WTC11 (cell line): ENCODE results near the gene PHAX. TPM values are rescaled to one million over a fixed set of nuclear protein-coding genes. Genes with fewer than 3 reads are reported as not detected.

Experiments used
- ATAC-seq: fragments of 200-7000 bp; cut with Tn5 transposase; 2 replicates; pipeline ENCODE4 v1.10.0; 2021; ENCODE audit warnings: mild to moderate bottlenecking, moderate library complexity
- Bru-seq: library from RNA; stranded (reverse); fragments of 400-500 nt; gene quantifications from one replicate; lab custom pipeline; 2021; lab: Mats Ljungman, UMichigan
- CTCF ChIA-PET: fragments of 300-600 bp; sonication (Branson Sonifier 250); formaldehyde crosslinking; loops from one replicate; lab custom pipeline; 2021; ENCODE audit warnings: antibody characterized with exemption; lab: Charles Lee
- POLR2A ChIA-PET: fragments of 350-600 bp; sonication (Branson Sonifier 250); formaldehyde crosslinking; loops from one replicate; lab custom pipeline; 2021; ENCODE audit warnings: antibody characterized with exemption; lab: Charles Lee
- DNase-seq: peaks from one replicate; pipeline ENCODE4 v3.0.0; 2021; ENCODE audit warnings: low spot score
- H3K27ac Mint-ChIP-seq: 2 replicates; pipeline ENCODE4 v1.8.0; 2021; ENCODE audit warnings: mixed read lengths
- H3K27me3 Mint-ChIP-seq: 2 replicates; pipeline ENCODE4 v1.8.0; 2021; ENCODE audit warnings: low read depth, mild to moderate bottlenecking, moderate library complexity, mixed read lengths
- H3K36me3 Mint-ChIP-seq: 2 replicates; pipeline ENCODE4 v1.8.0; 2021; ENCODE audit warnings: mixed read lengths
- H3K4me1 Mint-ChIP-seq: 2 replicates; pipeline ENCODE4 v1.8.0; 2022; ENCODE audit warnings: mixed read lengths
- H3K4me3 Mint-ChIP-seq: 2 replicates; pipeline ENCODE4 v1.8.0; 2021; ENCODE audit warnings: mild to moderate bottlenecking, moderate library complexity, mixed read lengths
- H3K9me3 Mint-ChIP-seq: 2 replicates; pipeline ENCODE4 v1.8.0; 2021; ENCODE audit warnings: mixed read lengths
- ATF2 ChIP-seq: sonication (generic); formaldehyde crosslinking; IDR thresholded peaks from 2 replicates; pipeline ENCODE4 v1.8.1; 2022; ENCODE audit warnings: low read depth, missing genetic modification reagents, borderline replicate concordance
- E2F5 ChIP-seq: sonication (generic); formaldehyde crosslinking; IDR thresholded peaks from 2 replicates; pipeline ENCODE4 v1.8.1; 2022; ENCODE audit warnings: mild to moderate bottlenecking, moderate library complexity, missing genetic modification reagents
- ELF4 ChIP-seq: sonication (generic); formaldehyde crosslinking; IDR thresholded peaks from 2 replicates; pipeline ENCODE4 v1.8.1; 2022; ENCODE audit warnings: low read depth, mild to moderate bottlenecking, moderate library complexity, missing genetic modification reagents
- EMX1 ChIP-seq: fragments of 250-450 bp; sonication (Bioruptor Pico); IDR thresholded peaks from 2 replicates; pipeline ENCODE4 v1.8.0; 2021; ENCODE audit warnings: mild to moderate bottlenecking
- ESRRA ChIP-seq: sonication (generic); formaldehyde crosslinking; IDR thresholded peaks from 2 replicates; pipeline ENCODE4 v1.8.1; 2022; ENCODE audit warnings: mild to moderate bottlenecking, missing genetic modification reagents, borderline replicate concordance
- FOXP4 ChIP-seq: sonication (generic); formaldehyde crosslinking; IDR thresholded peaks from 2 replicates; pipeline ENCODE4 v1.8.0; 2022; ENCODE audit warnings: mild to moderate bottlenecking, missing genetic modification reagents
- GABPB1 ChIP-seq: sonication (generic); formaldehyde crosslinking; IDR thresholded peaks from 2 replicates; pipeline ENCODE4 v1.8.1; 2023; ENCODE audit warnings: mild to moderate bottlenecking, missing genetic modification reagents
- IRF1 ChIP-seq: sonication (generic); formaldehyde crosslinking; IDR thresholded peaks from 2 replicates; pipeline ENCODE4 v1.8.0; 2023; ENCODE audit warnings: missing genetic modification reagents
- KAT7 ChIP-seq: sonication (generic); formaldehyde crosslinking; IDR thresholded peaks from 2 replicates; pipeline ENCODE4 v1.8.1; 2023; ENCODE audit warnings: missing genetic modification reagents, mild to moderate bottlenecking, borderline replicate concordance
- MYBL2 ChIP-seq: sonication (generic); formaldehyde crosslinking; IDR thresholded peaks from 2 replicates; pipeline ENCODE4 v1.8.1; 2023; ENCODE audit warnings: mild to moderate bottlenecking, moderate library complexity, missing genetic modification reagents
- PREB ChIP-seq: sonication (generic); formaldehyde crosslinking; IDR thresholded peaks from 2 replicates; pipeline ENCODE4 v1.8.1; 2022; ENCODE audit warnings: mild to moderate bottlenecking, missing genetic modification reagents, moderate library complexity, borderline replicate concordance
- RELA ChIP-seq: sonication (generic); formaldehyde crosslinking; IDR thresholded peaks from 2 replicates; pipeline ENCODE4 v1.8.1; 2022; ENCODE audit warnings: missing genetic modification reagents, mild to moderate bottlenecking, borderline replicate concordance
- USF1 ChIP-seq: sonication (generic); formaldehyde crosslinking; IDR thresholded peaks from 2 replicates; pipeline ENCODE4 v1.8.0; 2022; ENCODE audit warnings: mild to moderate bottlenecking, missing genetic modification reagents
- ZBTB43 ChIP-seq: sonication (generic); formaldehyde crosslinking; IDR thresholded peaks from 2 replicates; pipeline ENCODE4 v1.8.1; 2023; ENCODE audit warnings: mild to moderate bottlenecking, missing genetic modification reagents
- ZNF138 ChIP-seq: sonication (generic); formaldehyde crosslinking; conservative IDR thresholded peaks from 2 replicates; pipeline ENCODE4 v1.8.1; 2022; ENCODE audit warnings: mild to moderate bottlenecking, moderate library complexity, missing genetic modification reagents
- ZNF281 ChIP-seq: sonication (generic); formaldehyde crosslinking; IDR thresholded peaks from 2 replicates; pipeline ENCODE4 v1.8.0; 2023; ENCODE audit warnings: mild to moderate bottlenecking, missing genetic modification reagents
- ZNF396 ChIP-seq: fragments of 250-450 bp; sonication (Bioruptor Pico); IDR thresholded peaks from 2 replicates; pipeline ENCODE4 v1.8.0; 2021; ENCODE audit warnings: mild to moderate bottlenecking, moderate library complexity, borderline replicate concordance
- ZNF425 ChIP-seq: fragments of 250-450 bp; sonication (Bioruptor Pico); conservative IDR thresholded peaks from 2 replicates; pipeline ENCODE4 v1.9.0; 2021; ENCODE audit warnings: mild to moderate bottlenecking
- long read RNA-seq, 3 experiments: library from RNA in 1 of 3; library from capped mRNA in 1 of 3; library from polyadenylated mRNA in 1 of 3; unstranded in 2 of 3; stranded (forward) in 1 of 3; transcript quantifications; one replicate each; pipeline ENCODE4 v2.0.0, GENCODE V29; 2021
- total RNA-seq: library from RNA; stranded (reverse); gene quantifications from 3 replicates; pipeline ENCODE4 v1.2.3, GENCODE V29; 2021

Gene PHAX
- total RNA-seq (45.6 to 58.2 TPM (median 46.8 TPM) in 3 replicates), Bru-seq, nascent RNA (percentile 91 among the genes with signal in this experiment)
- long read RNA-seq, experiment 1, full-length matches to known transcripts, result 135 of 182 reads
- long read RNA-seq, experiment 1, partial matches to known transcripts, result 14 of 182 reads
- long read RNA-seq, experiment 1, other reads (novel, unspliced or antisense), result 33 of 182 reads
- long read RNA-seq, experiment 2, full-length matches to known transcripts, result 29 of 56 reads
- long read RNA-seq, experiment 2, partial matches to known transcripts, result 25 of 56 reads
- long read RNA-seq, experiment 2, other reads (novel, unspliced or antisense), result 2 of 56 reads
- long read RNA-seq, experiment 3, full-length matches to known transcripts, result 138 of 149 reads
- long read RNA-seq, experiment 3, partial matches to known transcripts, result 5 of 149 reads
- long read RNA-seq, experiment 3, other reads (novel, unspliced or antisense), result 6 of 149 reads

- DNase-seq (peak; percentile 84), ATAC-seq (peak; percentile 90)
- CTCF ChIA-PET, result interaction anchor here (0.6 to 2.1 kb wide), 16 partner anchors 10 to 711 kb away, joined by 3 to 13 read pairs (median 4); no protein-coding TSS in a partner anchor
- H3K27ac Mint-ChIP-seq, result peak within 1 kb of the TSS; percentile 97
- peak within 1 kb of the TSS; percentile 98 for H3K4me3 Mint-ChIP-seq
- peaks cover 3% of the 10 kb centered on the region; the same call in 1 of the 2 replicates for H3K9me3 Mint-ChIP-seq
- no peaks in the 10 kb centered on the region for H3K27me3 Mint-ChIP-seq
- POLR2A ChIA-PET, result interaction anchor here (2.5 kb wide), 1 partner anchor 177 kb away, joined by 13 read pairs; no protein-coding TSS in a partner anchor
- peaks cover 43% of the 10 kb centered on the region for H3K4me1 Mint-ChIP-seq
- H3K36me3 Mint-ChIP-seq, result peaks cover 23% of the 10 kb centered on the region
- TF ChIP-seq ATF2, result no peak
- 0 out of 2 replicates have a peak, but pooled peaks have one; percentile 32 for TF ChIP-seq PREB (CRISPR knock-in tag)
- TF ChIP-seq ELF4 (CRISPR knock-in tag), result 0 out of 2 replicates have a peak, but pooled peaks have one; percentile 29
- no peak for TF ChIP-seq ESRRA (CRISPR knock-in tag)
- peak; percentile 81; the same call in 1 of the 2 replicates for TF ChIP-seq FOXP4 (CRISPR knock-in tag)
- TF ChIP-seq ZNF281 (CRISPR knock-in tag), result 0 out of 2 replicates have a peak, but pooled peaks have one; percentile 11
- no peak for TF ChIP-seq ZNF425 (CRISPR knock-in tag)
- TF ChIP-seq ZNF396 (CRISPR knock-in tag), result no peak
- TF ChIP-seq GABPB1 (CRISPR knock-in tag), result peak; percentile 90
- TF ChIP-seq RELA (CRISPR knock-in tag), result no peak
- TF ChIP-seq EMX1 (CRISPR knock-in tag), result 0 out of 2 replicates have a peak, but pooled peaks have one; percentile 56
- peak; percentile 82; the same call in 1 of the 2 replicates for TF ChIP-seq E2F5 (CRISPR knock-in tag)
- no peak for TF ChIP-seq ZBTB43 (CRISPR knock-in tag)
- peak; percentile 35; the same call in 1 of the 2 replicates for TF ChIP-seq USF1 (CRISPR knock-in tag)
- peak; percentile 84 for TF ChIP-seq KAT7 (CRISPR knock-in tag)
- TF ChIP-seq IRF1 (CRISPR knock-in tag), result 0 out of 2 replicates have a peak, but pooled peaks have one; percentile 70
- no peak for TF ChIP-seq ZNF138 (CRISPR knock-in tag)
- TF ChIP-seq MYBL2 (CRISPR knock-in tag), result peak; percentile 82; the same call in 1 of the 2 replicates
Observed at GRCh38 chr5:126600631-126601511, at the start of gene PHAX. Gene PHAX, plus strand, starts transcription at chr5:126600947. Its CDS starts 16 bp downstream, at chr5:126600963.
